ENCODE data around the gene TSLP.

- TF ChIP-seq POLR2A (IDR thresholded peaks at IDR 0.05; ENCODE audit: low read depth, low read length) (no peak), SPI1 (IDR thresholded peaks at IDR 0.05; ENCODE audit: low read depth, low read length) (no peak)
Measured at GRCh38 chr5:111077678-111078077, 6.2 kb downstream of the TSLP start.
